NCI-H146 treated with DMSO at 0.1 percent for 48 hours (cell line): Measurements from ENCODE around the gene CDHR5.

ENCODE experiments used
- DNase-seq: peaks from one replicate; lab custom pipeline; 2025; ENCODE audit not compliant: unreplicated experiment; lab: John Stamatoyannopoulos, UW

CDHR5 gene

GRCh38 chr11:569158-569885 lies 55.4 kb downstream of the CDHR5 start:
- DNase-seq, result no peak

GRCh38 chr11:568306-569157 lies 56.2 kb downstream of the CDHR5 start:
- DNase-seq, result peak; percentile 86

GRCh38 chr11:567629-568292 lies 57.0 kb downstream of the CDHR5 start:
- no peak for DNase-seq

- no peak for DNase-seq
Observed at GRCh38 chr11:567011-567628, 57.6 kb downstream of the CDHR5 start.
